DMS79 (cell line): Measurements from ENCODE around the gene FAM169A.
"Not testable (repeated sequence)": the region's sequence is repeated elsewhere in the genome, so short reads cannot be mapped to it uniquely, and the experiment has no call there.

Experiments used
- DNase-seq: peaks from one replicate; lab custom pipeline; 2025; lab: John Stamatoyannopoulos, UW

The FAM169A gene

DNA sequence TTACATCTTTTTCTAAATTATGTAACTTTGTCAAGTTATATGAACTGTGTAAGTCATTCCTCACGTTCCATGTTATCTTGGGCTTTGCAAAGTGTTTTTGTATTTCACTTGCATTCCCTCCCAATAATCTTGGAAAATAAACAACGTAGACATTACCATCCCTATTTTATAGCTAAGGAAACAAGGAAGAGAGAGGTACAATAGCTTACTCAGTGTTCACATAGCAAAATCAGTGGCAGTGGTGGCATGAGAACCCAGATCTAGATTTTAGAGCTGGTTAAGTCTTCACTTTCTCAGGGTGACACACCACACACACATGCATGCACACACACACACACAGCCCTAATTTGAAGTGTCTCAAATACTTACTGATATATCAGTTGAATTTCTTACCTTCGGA, 65.0 kb downstream of the FAM169A start:
- DNase-seq = no peak

DNA sequence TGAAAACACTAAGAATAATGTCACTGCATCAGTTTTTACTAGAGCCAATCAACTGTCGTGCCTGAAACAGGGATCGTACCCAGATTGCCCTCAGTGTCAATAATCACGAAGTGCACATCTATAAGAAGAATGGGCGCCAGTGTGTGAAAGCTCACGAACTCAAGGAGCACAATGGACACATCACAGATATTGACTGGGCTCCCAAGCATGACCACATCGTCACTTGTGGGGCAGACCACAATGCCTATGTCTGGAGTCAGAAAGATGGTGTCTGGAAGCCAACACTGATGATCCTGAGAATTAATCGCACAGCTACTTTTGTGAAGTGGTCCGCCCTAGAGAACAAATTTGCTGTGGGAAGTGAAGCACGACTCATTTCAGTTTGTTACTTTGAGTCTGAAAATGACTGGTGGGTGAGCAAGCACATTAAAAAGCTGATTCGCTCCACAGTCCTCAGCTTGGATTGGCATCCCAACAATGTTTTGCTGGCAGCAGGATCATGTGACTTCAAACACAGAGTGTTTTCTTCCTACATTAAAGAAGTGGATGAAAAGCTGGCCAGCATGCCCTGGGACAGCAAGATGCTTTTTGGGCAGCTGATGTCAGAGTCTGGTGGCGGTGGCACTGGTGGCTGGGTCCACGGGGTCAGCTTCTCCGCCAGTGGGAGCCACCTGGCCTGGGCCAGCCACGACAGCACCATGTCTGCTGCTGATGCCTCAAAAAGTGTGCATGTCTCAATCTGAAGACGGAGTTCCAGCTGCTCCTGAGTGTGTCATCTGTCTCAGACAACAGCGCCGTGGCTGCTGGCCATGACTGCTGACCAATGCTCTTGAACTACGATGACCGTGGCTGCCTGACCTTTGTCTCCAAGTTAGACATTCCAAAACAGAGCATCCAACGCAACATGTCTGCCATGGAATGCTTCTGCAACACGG, 66.9 kb downstream of the FAM169A start:
- DNase-seq = no peak

DNA sequence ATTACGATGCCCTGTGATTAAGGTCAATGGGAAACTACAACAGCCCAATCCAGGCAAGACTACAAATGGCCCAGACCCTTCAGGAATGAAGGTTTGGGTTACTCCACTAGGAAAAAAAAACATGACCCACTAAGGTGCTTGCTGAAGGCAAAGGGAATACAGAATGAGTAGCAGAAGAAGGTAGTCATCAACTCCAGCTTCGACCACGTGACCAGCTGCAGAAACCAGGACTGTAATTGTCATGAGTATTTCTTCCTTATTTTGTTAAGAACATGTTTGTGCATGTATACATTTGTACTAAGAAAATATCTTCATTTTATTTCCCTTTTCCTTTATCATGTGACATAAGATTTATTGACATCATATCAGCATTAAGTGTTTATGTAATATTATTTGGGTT, 74.5 kb downstream of the FAM169A start:
- DNase-seq = not testable (repeated sequence)

DNA sequence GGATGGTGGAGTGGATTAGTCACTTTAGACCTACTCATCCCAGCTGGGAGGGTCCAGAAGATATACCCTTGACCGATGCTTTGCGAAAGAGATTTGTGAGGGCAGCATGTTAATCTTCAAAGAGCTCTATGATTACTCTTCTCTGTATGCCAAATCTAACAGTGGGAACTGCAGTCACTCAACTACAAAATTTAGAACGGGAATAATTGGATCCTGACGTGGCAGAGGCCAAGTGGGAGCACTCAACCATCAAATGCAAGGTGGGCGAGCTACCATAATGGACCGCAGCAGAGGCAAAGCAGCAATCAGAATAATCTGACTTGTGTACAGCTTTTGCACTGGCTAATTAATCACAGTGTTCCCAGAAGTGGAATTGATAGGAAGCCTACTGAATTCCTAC, 78.8 kb downstream of the FAM169A start:
- no peak for DNase-seq

DNA sequence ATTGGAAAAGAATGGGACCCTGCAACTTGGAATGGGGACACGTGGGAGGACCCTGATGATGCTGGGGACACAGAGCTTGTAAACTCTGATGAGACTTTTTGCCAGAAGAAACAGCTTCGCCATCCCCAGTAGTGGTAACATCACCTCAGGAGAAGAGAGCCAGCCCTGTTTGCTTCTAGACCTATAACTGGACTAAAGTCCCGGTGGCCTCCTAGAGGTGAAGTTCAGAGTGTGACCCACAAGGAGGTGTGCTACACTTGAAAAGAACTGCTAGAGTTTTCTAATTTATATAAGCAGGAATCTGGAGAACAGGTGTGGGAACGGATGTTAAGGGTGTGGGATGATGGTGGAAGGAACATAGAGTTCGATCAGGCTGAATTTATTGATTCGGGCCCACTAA, 79.3 kb downstream of the FAM169A start:
- DNase-seq = no peak

DNA sequence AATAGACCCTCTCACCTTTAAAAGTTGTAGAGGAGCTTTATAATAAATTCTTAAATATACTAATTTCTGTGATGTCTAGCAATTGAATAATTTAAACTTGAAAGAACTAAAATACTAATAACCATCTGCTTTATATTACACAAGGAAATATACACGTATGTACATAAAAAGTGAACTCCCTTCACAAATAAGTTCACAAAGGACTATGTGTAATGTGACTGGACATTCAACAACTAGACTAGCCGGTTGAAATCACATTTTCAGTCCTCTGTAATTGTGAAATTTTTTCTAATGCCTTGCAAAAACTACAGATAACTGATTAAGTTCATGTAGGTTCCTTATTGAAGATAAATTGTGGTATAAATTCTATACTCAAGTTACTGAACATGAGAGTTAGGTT, 87.6 kb downstream of the FAM169A start:
- DNase-seq = no peak

DNA sequence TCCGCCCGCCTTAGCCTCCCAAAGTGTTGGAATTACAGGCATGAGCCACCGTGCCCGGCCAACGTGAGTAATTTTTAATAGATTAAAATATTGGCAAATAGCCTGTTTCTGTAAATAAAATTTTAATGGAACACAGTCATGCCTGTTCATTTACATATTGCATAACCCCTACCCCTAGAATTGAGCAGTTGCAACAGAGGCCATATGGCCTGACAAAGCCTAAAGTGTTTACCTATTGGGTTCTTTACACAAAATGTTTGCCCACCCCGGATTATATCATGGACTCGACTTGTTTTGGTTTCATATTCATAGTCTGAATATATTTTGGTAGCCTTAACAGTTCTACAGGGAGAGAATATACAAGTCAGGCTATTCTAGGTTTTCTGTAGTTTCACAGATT, 93.8 kb downstream of the FAM169A start:
- DNase-seq = no peak

DNA sequence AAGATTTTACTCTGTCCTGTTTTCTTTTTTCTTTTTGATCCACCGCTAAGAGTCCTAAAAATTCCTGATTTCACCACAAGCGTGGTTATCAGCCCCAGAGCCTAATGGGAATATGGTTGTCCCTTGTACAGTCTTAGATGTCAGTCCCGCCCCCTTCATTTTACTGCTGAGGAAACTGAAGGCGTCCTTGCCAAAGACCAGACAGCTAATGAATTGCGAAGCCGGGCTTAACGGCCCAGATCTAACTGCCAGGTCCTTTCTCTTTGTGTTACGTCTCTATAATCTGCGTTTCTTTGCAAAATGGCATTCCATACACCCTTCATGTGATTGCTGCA, 98.6 kb downstream of the FAM169A start:
- no peak for DNase-seq

DNA sequence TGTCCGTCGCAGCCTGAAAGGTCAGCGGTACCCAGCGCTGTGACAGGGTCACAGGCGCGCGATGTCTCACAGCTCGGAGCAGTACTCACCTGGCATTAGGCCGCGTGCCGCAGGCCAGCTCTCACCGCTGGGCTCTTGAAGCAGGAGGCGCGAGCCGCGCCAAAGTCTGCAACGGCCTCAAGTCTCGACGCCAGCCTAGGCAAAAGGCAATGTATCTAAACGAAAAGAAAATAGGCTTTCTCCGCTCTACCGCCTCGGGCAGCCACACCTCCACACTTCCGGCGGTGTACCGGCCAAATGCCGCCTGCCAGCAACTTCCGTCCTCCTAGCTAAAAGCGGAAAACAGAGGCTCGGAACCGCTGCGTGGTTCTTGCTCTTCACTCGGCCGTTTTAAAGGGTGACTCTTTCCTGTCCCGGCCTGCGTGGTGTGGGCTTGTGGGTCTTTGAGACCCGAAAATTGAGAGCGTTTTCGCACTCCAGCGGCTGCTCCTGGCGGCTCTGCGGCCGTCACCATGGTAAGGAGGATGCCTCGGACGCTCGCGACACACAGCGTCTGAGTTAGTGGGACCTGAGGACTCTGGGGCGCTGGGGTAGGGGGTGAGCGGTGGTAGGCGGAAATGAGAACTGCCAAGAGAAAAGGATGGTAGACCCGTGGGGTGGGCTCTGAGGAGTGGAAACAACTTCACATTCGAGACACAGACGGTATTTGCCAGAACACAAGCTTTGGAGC, 99.2 kb downstream of the FAM169A start, which contains the start of the genes GFM2 and NSA2:
GFM2 (minus strand) TSS at position 269 of the 730 bp plus-strand sequence. CDS start 3,375 bp downstream, outside the sequence.
NSA2 (plus strand) TSS at position 401 of the 730 bp plus-strand sequence; CDS start at position 513, 112 bp downstream.
- DNase-seq = peak; percentile 60

DNA sequence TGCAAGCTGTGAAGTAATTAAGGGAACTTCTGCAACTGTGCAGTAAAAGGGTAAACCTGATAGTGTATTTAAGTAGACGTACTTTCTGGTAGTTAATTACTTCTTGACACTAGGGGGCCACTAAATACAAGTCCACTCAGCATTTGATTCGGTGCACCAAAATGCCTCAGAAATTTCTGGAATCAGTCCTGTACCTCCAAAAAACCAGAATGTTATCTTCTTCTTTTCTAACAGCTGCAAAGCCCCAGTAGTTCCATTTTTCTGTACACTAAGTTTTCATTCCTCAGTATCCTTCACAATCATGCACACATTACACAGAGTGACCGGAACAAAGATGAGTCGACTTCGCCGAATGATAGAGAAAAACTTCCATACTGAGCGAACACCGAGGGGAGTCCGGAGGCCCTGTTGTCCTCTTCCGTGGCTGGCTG, 99.8 kb downstream of the FAM169A start:
- no peak for DNase-seq

DNA sequence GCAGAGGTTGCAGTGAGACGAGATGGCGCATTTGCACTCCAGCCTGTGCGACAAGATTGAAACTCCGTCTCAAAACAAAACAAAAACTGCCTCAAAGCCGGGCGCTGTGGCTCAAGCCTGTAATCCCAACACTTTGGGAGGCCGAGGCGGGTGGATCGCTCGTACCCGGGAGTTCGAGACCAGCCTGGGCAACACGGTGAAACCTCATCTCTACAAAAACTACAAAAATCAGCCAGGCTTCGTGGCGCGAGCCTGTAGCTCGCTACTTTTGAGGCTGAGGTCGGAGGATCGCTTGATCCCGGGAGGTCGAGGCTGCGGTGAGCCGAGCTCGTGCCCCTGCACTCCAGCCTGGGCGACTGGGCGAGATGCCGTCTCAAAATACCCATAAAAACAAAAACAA, 100.3 kb downstream of the FAM169A start:
- DNase-seq = no peak

DNA sequence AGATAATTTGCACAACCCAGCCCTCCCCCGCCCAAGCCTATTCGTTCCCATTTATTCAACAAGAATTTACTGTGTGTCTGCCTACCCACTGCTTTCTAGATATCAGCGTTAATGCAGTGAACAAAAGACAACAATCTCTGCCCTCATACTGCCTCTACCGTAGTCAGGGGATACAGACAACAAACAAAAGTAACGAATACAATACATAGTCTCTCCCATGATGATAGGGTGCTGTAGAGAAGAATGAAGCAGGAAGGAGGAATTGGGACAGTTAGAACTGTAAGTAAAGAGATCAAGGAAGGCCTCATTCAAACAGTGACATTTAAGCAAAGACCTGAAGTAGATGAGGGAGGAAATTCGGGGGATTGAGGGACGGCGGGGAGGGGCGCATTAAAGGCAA, 101.0 kb downstream of the FAM169A start:
- no peak for DNase-seq

DNA sequence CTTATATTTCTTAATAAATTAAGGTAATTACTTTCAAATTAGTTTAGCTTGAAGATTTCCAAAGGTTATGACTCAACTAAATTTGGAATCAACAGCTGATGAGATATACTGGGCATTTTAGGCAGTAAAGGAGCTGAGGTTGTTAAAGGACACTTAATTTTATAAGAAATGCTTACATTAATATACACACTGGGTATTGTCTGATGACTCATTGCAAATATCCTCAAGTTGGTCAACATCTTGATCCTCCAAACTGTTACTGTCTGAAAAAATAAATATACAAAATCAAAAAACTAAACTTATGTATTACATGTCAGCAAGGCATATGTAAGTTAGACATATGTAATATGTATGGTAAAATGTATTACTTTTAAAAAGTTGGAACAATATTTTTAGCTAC, 102.7 kb downstream of the FAM169A start:
- DNase-seq = no peak

DNA sequence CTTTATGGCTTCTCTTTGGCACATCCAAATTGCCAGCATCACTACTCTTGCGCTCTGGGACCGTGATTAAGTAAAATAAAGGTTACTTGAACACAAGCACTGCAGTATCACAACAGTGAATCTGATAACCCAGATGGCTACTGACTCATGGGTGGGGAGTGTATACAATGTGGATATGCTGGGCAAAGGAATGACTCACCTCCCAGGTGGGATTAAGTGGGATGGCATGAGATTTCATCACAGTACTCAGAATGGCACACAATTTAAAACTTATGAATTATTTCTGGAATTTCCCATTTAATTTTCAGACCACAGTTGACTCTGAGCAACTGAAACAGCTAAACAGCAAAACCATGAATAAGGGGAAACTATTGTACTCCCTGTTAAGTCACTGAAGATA, 103.6 kb downstream of the FAM169A start:
- DNase-seq = no peak

DNA sequence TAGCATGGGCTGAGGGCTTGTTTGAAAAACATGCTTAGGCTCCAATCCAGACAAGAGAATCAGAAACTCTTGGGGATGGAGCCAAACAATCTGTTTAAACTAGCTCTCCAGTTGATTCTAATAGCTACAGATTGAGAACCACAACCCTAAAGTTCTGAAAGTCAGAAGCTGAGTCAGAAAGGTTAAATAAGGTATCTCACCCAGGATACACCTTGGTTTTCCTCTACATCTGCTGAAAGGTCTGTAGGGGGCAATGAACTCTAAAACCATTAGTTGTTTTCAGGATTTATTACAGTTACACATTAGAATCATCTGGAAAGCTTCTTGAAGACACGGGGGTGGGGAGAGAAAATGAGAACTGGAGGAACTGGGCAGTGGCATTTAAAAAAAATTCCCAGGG, 104.9 kb downstream of the FAM169A start:
- DNase-seq = no peak

DNA sequence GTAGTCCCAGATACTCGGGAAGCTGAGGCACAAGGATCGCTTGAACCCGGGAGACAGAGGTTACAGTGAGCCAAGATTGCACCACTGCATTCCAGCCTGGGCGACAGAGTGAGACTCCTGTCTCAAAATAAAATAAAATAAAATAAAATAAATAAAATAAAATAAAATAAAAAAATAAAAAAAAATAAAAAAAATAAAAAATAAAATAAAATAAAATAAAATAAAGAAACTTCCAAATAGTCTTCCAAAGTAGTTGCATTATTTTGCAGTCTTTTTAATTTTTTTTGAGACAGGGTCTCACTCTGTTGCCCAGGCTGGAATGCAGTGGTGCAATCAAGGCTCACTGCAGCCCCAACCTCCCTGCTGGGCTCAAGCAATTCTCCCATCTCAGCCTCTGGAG, 117.4 kb downstream of the FAM169A start:
- DNase-seq = not testable (repeated sequence)

DNA sequence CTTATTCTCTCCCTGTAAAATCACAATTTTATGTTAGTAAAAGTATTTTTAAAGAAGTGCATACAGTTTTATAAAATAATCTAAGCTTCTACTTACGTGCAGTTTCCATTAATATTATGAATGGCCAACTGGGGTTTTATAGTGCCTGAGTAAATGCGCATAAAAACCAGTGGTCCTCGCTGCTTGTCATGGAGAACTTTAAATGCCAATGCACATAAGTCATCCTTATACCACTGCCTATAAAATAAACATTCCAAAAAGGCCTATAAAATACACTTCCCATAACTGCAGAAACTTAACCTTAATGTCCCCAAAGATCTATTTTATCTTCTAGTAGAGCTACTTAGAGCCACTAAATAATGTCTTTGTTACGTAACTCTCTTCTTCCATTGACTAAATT, 127.8 kb downstream of the FAM169A start:
- no peak for DNase-seq

DNA sequence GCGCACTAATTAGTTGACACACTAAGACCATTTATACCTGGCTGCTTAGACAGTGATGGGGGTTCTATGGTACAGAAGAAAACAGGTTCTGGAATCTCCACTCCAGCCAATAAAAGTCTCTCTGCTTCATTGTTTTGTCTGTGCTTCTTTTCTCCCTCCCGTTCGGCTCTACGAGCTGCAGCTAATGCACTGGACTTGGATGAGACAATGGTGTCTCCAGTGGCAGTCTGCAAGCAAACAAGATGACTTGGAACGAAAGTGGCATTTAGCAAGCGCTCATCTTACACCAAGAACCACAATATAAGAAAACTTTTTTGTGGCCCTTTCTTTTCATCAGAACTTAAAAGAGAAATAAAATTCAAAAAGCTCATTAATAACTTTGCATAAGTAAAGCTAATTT, 129.4 kb downstream of the FAM169A start:
- no peak for DNase-seq
